ENCODE data around the gene SPOP. TPM values are rescaled to one million over a fixed set of nuclear protein-coding genes. Genes with fewer than 3 reads are reported as not detected.

The SPOP gene
- total and polyA plus RNA-seq, 2 experiments from 2014 or later = 13.9 to 18.6 TPM

DNA sequence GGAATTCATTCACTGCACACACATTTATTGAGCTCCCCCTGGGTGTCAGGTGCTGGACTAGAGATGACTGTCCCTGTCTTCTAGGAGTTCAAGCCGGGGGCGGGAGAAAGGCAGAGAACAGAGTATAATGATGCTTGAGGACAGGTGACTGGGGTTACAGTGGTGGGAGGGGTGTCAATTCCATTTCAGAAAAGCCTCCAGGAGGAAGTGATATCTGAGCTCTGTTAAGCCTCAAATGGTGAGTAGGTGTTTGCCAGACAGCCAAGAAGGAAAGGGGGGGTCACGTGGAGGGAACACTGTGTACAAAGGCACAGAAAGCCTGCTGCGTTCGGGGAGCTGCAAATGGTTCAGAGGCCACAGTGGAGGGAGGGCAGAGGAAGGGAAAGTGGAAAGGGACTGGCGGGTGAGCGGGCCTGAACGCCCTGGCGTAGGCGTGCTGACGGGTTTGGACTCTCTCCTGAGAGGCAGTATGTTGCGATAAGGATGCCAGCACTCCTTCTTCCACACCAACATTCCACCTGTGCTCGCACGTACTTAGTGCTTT, 111.9 kb downstream of the SPOP start (continued):
- TF ChIP-seq, protein P1, sequence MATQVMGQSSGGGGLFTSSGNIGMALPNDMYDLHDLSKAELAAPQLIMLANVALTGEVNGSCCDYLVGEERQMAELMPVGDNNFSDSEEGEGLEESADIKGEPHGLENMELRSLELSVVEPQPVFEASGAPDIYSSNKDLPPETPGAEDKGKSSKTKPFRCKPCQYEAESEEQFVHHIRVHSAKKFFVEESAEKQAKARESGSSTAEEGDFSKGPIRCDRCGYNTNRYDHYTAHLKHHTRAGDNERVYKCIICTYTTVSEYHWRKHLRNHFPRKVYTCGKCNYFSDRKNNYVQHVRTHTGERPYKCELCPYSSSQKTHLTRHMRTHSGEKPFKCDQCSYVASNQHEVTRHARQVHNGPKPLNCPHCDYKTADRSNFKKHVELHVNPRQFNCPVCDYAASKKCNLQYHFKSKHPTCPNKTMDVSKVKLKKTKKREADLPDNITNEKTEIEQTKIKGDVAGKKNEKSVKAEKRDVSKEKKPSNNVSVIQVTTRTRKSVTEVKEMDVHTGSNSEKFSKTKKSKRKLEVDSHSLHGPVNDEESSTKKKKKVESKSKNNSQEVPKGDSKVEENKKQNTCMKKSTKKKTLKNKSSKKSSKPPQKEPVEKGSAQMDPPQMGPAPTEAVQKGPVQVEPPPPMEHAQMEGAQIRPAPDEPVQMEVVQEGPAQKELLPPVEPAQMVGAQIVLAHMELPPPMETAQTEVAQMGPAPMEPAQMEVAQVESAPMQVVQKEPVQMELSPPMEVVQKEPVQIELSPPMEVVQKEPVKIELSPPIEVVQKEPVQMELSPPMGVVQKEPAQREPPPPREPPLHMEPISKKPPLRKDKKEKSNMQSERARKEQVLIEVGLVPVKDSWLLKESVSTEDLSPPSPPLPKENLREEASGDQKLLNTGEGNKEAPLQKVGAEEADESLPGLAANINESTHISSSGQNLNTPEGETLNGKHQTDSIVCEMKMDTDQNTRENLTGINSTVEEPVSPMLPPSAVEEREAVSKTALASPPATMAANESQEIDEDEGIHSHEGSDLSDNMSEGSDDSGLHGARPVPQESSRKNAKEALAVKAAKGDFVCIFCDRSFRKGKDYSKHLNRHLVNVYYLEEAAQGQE (IDR thresholded peaks at IDR 0.05; ENCODE audit: unreplicated experiment) = no peak
- TF ChIP-seq JUNB (IDR thresholded peaks at IDR 0.05; ENCODE audit: unreplicated experiment) (no peak), ZNF331 (CRISPR knock-in tag; IDR thresholded peaks at IDR 0.05; ENCODE audit: low read depth) (no peak), CREB1 (CRISPR knock-in tag; IDR thresholded peaks at IDR 0.05; ENCODE audit: low read depth) (no peak), ZNF114 (CRISPR knock-in tag; IDR thresholded peaks at IDR 0.05) (no peak), NANOG (IDR thresholded peaks at IDR 0.05; ENCODE audit: borderline replicate concordance) (no peak), STAT1 (IDR thresholded peaks at IDR 0.05; ENCODE audit: unreplicated experiment) (no peak)
- TF ChIP-seq, protein P2, sequence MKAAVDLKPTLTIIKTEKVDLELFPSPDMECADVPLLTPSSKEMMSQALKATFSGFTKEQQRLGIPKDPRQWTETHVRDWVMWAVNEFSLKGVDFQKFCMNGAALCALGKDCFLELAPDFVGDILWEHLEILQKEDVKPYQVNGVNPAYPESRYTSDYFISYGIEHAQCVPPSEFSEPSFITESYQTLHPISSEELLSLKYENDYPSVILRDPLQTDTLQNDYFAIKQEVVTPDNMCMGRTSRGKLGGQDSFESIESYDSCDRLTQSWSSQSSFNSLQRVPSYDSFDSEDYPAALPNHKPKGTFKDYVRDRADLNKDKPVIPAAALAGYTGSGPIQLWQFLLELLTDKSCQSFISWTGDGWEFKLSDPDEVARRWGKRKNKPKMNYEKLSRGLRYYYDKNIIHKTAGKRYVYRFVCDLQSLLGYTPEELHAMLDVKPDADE (IDR thresholded peaks at IDR 0.05) = no peak
- TF ChIP-seq, protein P3, sequence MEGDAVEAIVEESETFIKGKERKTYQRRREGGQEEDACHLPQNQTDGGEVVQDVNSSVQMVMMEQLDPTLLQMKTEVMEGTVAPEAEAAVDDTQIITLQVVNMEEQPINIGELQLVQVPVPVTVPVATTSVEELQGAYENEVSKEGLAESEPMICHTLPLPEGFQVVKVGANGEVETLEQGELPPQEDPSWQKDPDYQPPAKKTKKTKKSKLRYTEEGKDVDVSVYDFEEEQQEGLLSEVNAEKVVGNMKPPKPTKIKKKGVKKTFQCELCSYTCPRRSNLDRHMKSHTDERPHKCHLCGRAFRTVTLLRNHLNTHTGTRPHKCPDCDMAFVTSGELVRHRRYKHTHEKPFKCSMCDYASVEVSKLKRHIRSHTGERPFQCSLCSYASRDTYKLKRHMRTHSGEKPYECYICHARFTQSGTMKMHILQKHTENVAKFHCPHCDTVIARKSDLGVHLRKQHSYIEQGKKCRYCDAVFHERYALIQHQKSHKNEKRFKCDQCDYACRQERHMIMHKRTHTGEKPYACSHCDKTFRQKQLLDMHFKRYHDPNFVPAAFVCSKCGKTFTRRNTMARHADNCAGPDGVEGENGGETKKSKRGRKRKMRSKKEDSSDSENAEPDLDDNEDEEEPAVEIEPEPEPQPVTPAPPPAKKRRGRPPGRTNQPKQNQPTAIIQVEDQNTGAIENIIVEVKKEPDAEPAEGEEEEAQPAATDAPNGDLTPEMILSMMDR (conservative IDR thresholded peaks at IDR 0.05; ENCODE audit: low read depth in 2 of 2) = no peak

DNA sequence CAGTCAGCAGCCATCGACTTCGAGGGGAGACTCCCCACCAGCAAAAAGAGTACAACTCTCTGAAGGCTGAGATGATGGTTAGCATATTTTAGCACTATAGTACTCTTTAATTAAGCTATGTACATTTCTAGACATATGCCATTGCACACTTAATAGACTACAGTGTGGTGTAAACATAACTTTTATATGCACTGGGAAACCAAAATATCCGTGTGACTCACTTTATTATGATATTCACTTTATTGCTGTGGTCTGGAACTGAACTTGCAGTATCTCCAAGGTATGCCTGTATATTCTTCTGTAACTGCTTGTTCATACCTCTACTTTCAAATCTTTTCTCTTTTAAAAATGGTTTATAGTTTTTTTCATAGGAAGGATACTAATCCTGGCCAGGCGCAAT, 113.3 kb downstream of the SPOP start:
- H3F3A ChIP-seq (replicated peaks; ENCODE audit: low read depth) = peaks cover 6% of the 10 kb centered on the region
- Mint-ChIP-seq H3K4me1 (peaks cover 8% of the 10 kb centered on the region; the same call in 2 of the 3 replicates), H3K4me3 (no peak overlapping the region), H3K27me3 (ENCODE audit: insufficient read depth, low read depth, poor library complexity) (peaks cover 13% of the 10 kb centered on the region), H3K27ac (no peak overlapping the region), H3K36me3 (ENCODE audit: low read depth) (no peaks in the 10 kb centered on the region), H3K9me3 (no peaks in the 10 kb centered on the region)
- no peak for DNase-seq (ENCODE audit: low spot score)
- TF ChIP-seq, protein P1 (IDR thresholded peaks at IDR 0.05; ENCODE audit: unreplicated experiment) = no peak
- TF ChIP-seq EZH2phosphoT487 (IDR thresholded peaks at IDR 0.05; ENCODE audit: unreplicated experiment) (no peak), CREB1 (CRISPR knock-in tag; IDR thresholded peaks at IDR 0.05; ENCODE audit: low read depth) (no peak), JUNB (IDR thresholded peaks at IDR 0.05; ENCODE audit: unreplicated experiment) (no peak)
- ATAC-seq = no peak
- H3K4me2 ChIP-seq = no peak overlapping the region
- no peaks in the 10 kb centered on the region for H3K79me2 ChIP-seq (replicated peaks; ENCODE audit: insufficient read depth)
- H3K27me3 ChIP-seq (ENCODE audit: insufficient read depth) = no peaks in the 10 kb centered on the region
- H3K4me1 ChIP-seq (ENCODE audit: insufficient read depth) = 0 out of 2 replicates have a peak, but pooled peaks cover 3% of the 10 kb centered on the region
- H2AFZ ChIP-seq = no peak overlapping the region
- no peaks in the 10 kb centered on the region for H3K36me3 ChIP-seq (ENCODE audit: insufficient read depth)
- no peak overlapping the region for H3K27ac ChIP-seq (ENCODE audit: low read depth)
- H3K9me2 ChIP-seq (ENCODE audit: insufficient read depth) = no peaks in the 10 kb centered on the region
- H3K4me3 ChIP-seq = no peak overlapping the region
- no peaks in the 10 kb centered on the region for H4K20me1 ChIP-seq (replicated peaks; ENCODE audit: insufficient read depth)

All from GM23338 (cell line).